ELF-1 (cell line): ENCODE measurements around the gene SASS6.

Source experiments
- DNase-seq: peaks from one replicate; pipeline ENCODE4 v3.0.0-alpha.2; 2016; ENCODE audit warnings: low read depth, low spot score

SASS6 gene

DNA sequence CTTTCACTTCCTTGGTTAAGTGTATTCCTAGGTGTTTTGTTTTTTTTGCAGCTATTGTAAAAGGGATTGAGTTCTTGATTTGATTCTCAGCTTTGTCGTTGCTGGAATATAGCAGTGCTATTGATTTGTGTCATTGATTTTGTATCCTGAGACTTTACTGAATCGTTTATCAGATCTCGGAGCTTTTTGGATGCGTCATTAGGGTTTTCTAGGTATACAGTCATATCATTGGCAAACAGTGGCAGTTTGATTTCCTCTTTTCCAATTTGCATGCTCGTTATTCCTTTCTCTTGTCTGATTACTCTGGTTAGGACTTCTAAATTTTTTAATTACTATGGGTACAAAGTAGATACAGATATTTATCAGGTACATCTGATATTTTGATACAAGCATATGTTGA, 87.5 kb downstream of the SASS6 start:
- no peak for DNase-seq

DNA sequence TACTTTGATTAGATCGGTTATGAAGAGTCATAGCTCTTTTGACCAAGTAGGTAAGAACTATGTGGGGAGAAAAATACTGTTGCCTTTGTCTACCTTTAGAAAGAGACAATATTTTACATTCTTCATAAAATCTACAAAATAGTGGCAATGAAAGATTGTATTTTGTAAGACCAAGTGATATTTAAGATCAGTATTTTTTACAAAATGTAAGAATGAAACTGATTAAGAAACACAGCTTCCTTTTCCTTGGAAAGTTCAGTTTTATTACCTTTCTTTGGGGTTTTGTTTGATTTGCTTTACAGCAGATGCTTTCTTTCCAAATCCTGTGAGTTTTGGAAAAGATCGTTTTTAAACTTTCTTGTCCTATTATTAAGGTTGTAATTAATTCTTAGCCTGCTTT, 93.1 kb downstream of the SASS6 start:
- DNase-seq: no peak

DNA sequence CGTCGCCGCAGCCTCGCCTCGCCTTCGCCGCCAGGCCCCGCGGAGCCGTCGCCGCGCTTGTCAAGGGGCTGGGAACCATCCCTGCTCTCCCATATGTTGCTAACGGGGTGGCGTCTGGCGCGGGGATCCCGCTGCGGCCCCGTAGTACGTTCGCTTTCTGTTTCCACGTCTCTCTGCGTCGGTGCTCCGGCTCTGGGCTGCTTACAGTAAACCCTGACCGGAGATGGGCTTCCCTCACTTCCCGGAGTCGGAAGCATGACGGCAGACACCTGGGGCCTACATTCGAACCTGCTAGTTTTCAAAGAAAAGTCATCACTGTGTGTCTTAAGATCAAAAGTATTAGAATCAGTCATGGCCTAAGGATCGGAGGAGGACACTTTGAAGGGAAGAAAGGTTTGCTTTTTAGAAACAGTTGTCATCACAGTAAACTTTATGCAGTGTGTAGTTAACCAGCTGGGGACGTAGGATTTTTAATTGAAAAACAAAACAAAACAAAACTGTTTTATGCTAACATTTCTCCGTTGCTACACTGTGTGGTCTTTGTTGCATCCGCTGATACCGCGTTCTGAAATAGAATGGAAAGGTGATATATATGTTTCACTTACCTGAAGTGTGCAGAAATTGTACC, 94.0 kb downstream of the SASS6 start:
- peak; percentile 64 for DNase-seq

DNA sequence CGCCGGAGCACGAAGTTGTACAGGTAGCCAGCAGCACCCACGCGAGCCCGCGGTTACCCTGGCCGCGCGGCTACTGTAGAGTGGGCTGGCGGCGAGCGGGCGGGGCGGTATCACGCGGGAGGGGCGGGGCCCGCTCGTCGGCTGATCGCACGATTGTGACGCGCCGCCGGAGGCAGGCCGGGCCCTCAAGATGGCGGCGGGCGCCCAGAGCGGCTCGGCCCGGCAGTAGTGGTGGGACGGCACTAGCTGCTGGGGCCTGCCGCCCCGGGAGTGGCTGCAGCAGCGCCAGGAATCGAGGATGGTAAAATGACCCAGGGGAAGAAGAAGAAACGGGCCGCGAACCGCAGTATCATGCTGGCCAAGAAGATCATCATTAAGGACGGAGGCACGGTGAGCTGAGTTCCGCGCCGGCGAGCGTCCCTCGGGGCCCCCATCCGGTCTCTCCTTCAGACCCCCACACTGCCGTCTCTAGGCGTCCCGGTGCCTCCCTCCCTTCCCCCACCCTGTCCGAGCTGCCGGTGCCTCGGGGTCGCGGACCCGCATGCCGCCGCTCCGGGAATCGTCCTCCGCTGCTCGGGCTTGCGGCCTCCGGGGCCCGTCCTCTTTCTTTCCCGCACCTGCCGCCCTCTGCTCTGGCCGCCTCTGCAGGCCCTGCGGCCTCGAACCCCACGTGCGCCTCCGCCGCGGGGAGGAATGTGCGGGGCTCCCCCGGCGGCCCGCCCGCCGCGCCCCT, 94.6 kb downstream of the SASS6 start:
- peak; percentile 82 for DNase-seq

DNA sequence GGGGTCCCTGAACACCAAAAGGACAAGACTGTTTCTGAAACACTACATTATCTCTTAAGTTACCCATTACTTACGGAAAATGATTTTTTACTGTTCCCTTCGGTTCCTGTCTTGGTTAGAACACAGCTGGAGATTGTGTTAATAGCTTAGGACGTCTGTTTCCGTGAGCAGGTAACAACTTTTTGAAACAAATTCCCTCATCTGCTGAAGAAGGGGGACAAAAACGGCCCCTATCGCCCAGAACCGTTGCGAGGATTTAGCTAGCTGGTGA, 95.1 kb downstream of the SASS6 start:
- no peak for DNase-seq

DNA sequence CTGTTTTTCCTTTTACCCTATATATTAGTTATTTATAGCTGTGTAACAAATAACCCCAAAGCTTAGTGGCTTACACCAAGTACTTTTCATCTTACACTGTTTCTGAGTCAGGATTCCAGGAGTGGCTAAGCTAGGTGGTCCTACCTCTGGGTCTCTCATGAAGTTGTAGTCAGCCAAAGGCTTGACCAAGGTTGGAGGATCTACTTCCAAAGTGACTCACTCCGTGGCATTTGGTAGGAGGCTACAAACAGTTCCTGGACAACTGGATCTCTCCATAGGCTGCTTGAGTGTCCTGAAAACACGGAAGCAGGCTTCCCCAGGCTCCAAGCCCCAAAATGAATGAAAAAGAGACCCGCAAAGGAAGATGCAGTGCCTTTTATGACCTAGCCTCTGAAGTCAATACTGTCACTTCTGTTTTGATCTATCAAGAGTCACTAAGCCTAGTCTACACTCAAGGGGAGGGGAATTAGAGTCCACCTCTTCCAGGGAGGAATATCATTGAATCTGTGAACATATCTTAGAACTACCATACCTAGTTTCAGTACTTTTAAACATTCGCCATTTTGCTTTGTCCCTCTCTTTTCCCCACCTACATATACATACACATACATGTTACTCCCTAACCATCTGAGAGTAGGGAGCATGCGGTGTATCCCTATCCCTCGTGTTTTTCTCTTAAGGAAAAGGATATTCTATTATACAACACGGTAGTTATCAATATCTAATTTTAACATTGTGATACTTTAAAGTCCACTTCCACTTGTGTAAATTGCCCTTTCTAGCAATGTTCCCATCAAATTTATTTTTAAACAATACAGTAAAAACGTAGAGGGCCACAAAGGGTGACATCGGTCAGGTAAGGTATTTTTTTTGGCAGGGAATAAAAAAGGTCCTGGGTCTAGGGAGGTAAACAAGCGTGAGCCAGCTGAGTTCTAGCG, 95.7 kb downstream of the SASS6 start:
- peak; percentile 51 for DNase-seq

DNA sequence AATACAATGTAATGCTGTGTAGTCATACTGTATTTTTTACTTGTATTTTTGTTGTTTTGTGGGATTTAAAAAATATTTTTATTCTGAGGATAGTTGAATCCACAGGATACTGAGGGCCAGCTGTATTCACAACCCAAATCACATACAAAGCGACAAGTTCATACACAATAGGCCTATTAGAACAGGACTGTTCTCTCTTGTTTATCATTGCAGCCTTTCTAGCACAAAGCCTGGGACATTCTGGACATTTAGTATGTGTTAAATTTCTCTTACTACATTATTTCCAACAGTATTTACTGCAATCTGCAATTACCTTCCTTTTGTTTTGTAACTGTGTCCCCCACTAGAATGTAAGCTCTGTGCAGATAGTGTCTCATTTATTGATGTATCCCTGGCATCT, 97.5 kb downstream of the SASS6 start:
- no peak for DNase-seq

DNA sequence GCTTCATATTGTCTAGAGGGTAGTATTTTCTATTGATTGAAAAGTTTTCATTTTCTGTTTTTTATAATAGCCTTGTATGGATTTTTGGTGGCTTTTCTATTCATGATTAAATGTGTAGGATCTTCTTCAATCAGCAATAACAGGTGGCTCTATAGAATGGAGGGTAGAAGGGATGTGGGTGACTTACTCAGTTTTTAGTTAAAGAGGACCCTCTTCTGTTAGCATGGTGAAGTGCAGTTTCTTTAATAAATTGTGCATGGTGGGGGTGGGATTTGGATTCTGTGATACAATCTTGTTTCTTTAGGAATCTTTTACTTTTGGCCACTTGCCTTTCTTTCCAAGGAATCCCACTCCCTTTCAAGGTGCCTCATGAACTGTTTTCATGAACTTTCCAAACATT, 98.3 kb downstream of the SASS6 start:
- no peak for DNase-seq
